K562 (cell line): ENCODE results near the gene BTBD2. TPM values are rescaled to one million over a fixed set of nuclear protein-coding genes. Genes with fewer than 3 reads are reported as not detected.
A peak's percentile ranks its signal among the peaks of the same experiment; 100 is the strongest.

ENCODE experiments used
- BCLAF1 ChIP-seq, 2 experiments: fragments of 450-650 bp in 1 of 2; IDR thresholded peaks; 2 replicates each; pipeline ENCODE4 v1.6.1; 2011 to 2017; ENCODE audit warnings: low read depth in 2 of 2, antibody characterized with exemption in 1 of 2, borderline replicate concordance in 1 of 2, low read length in 1 of 2, mild to moderate bottlenecking in 1 of 2, mixed read lengths in 1 of 2; ENCODE audit not compliant: control insufficient read depth in 1 of 2
- CHCHD3 ChIP-seq: fragments of 250-450 bp; sonication (Bioruptor Pico); IDR thresholded peaks from 2 replicates; pipeline ENCODE4 v2.1.2; 2022; ENCODE audit warnings: mild to moderate bottlenecking
- ETV6 ChIP-seq, 3 experiments: fragments of 150-350 bp in 1 of 3; sonication (generic) in 1 of 3; formaldehyde crosslinking in 1 of 3; IDR thresholded peaks; 2 replicates each; pipeline versions ENCODE4 v1.6.1 to v1.8.0; 2014 to 2022; ENCODE audit warnings: borderline replicate concordance in 2 of 3, low read depth in 2 of 3, antibody characterized with exemption in 1 of 3, low read length in 1 of 3, mild to moderate bottlenecking in 1 of 3, missing genetic modification reagents in 1 of 3
- JUN ChIP-seq, 2 experiments: sonication (generic) in 1 of 2; formaldehyde crosslinking in 1 of 2; IDR thresholded peaks; 2 replicates each; pipeline versions ENCODE4 v1.6.1 to v1.8.0; 2012 to 2022; ENCODE audit warnings: borderline replicate concordance in 2 of 2, mild to moderate bottlenecking in 2 of 2, improper control_type of control experiment in 1 of 2, low read depth in 1 of 2, low read length in 1 of 2, missing genetic modification reagents in 1 of 2
- KLF13 ChIP-seq: fragments of 450-650 bp; IDR thresholded peaks from 2 replicates; pipeline ENCODE4 v1.6.1; 2016; ENCODE audit warnings: missing genetic modification characterization, low read depth, mild to moderate bottlenecking, missing compliant biosample characterization, moderate library complexity, borderline replicate concordance
- NFXL1 ChIP-seq: fragments of 450-650 bp; formaldehyde crosslinking; IDR thresholded peaks from 2 replicates; pipeline ENCODE4 v1.4.0; 2021; ENCODE audit warnings: mild to moderate bottlenecking
- PML ChIP-seq: IDR thresholded peaks from 2 replicates; pipeline ENCODE4 v1.6.1; 2012; ENCODE audit warnings: low read length, inconsistent platforms
- SNRNP70 ChIP-seq: fragments of 200-400 bp; formaldehyde crosslinking; optimal IDR thresholded peaks from 2 replicates; pipeline ENCODE3; 2017; ENCODE audit warnings: low read depth, low read length
- TBL1XR1 ChIP-seq, 2 experiments: IDR thresholded peaks; 2 replicates each; pipeline ENCODE4 v1.6.1; 2012; ENCODE audit warnings: improper control_type of control experiment in 2 of 2, low read length in 2 of 2, mild to moderate bottlenecking in 1 of 2
- YY1 ChIP-seq, 3 experiments: IDR thresholded peaks; 2 replicates each; pipeline ENCODE4 v1.6.1; 2011; ENCODE audit warnings: low read length in 2 of 3, mild to moderate bottlenecking in 2 of 3, moderate library complexity in 2 of 3, borderline replicate concordance in 1 of 3, control low read depth in 1 of 3, low read depth in 1 of 3; ENCODE audit not compliant: insufficient read depth in 3 of 3, insufficient replicate concordance in 2 of 3, control insufficient read depth in 1 of 3, insufficient read length in 1 of 3; ENCODE audit errors: extremely low read depth in 1 of 3
- ZNF511 ChIP-seq: sonication (generic); formaldehyde crosslinking; IDR thresholded peaks from 2 replicates; pipeline ENCODE4 v1.8.0; 2022; ENCODE audit warnings: mild to moderate bottlenecking, missing genetic modification reagents
- polyA plus RNA-seq, 8 experiments: library from polyadenylated mRNA; depleted of rRNA in 4 of 8; stranded (reverse) in 5 of 8; unstranded in 3 of 8; fragments of >200 nt; fragmentation: Nextera tagmentation in 2 of 8; fragmentation: Illumina TruSeq in 1 of 8; extraction: Ambion mirVana in 2 of 8; extraction: Trizol in 1 of 8; gene quantifications; 2 replicates each; pipeline versions ENCODE4 v1.2.1 to v1.2.3, GENCODE V29; 2011 to 2014; ENCODE audit warnings: inconsistent platforms in 1 of 8, missing spikeins in 1 of 8
- total RNA-seq, 7 experiments: library from RNA; depleted of rRNA in 6 of 7; stranded (reverse); fragments of >200 nt in 6 of 7; fragmentation: Illumina TruSeq in 2 of 7; extraction: Trizol in 2 of 7; gene quantifications; 2 replicates each; pipeline versions ENCODE4 v1.2.1 to v1.2.3, GENCODE V29; 2011 to 2021; ENCODE audit warnings: low replicate concordance in 1 of 7
- TF ChIP-seq, protein P1 (sequence below): sonication (generic); formaldehyde crosslinking; IDR thresholded peaks from 2 replicates; pipeline ENCODE4 v1.8.1; 2023; ENCODE audit warnings: mild to moderate bottlenecking, missing genetic modification reagents
- TF ChIP-seq, protein P2 (sequence below), 2 experiments: IDR thresholded peaks in 1 of 2; conservative IDR thresholded peaks in 1 of 2; 2 replicates each; pipeline ENCODE4 v1.6.1; 2016; ENCODE audit warnings: low read depth in 2 of 2, mild to moderate bottlenecking in 1 of 2, missing compliant biosample characterization in 1 of 2, missing genetic modification characterization in 1 of 2, moderate library complexity in 1 of 2

The BTBD2 gene
- total and polyA plus RNA-seq, 9 of the 15 experiments (the other 6 are each of a cell fraction or from before 2014, with no cell fraction given): 0.10 to 15.6 (median 6.9) TPM

DNA sequence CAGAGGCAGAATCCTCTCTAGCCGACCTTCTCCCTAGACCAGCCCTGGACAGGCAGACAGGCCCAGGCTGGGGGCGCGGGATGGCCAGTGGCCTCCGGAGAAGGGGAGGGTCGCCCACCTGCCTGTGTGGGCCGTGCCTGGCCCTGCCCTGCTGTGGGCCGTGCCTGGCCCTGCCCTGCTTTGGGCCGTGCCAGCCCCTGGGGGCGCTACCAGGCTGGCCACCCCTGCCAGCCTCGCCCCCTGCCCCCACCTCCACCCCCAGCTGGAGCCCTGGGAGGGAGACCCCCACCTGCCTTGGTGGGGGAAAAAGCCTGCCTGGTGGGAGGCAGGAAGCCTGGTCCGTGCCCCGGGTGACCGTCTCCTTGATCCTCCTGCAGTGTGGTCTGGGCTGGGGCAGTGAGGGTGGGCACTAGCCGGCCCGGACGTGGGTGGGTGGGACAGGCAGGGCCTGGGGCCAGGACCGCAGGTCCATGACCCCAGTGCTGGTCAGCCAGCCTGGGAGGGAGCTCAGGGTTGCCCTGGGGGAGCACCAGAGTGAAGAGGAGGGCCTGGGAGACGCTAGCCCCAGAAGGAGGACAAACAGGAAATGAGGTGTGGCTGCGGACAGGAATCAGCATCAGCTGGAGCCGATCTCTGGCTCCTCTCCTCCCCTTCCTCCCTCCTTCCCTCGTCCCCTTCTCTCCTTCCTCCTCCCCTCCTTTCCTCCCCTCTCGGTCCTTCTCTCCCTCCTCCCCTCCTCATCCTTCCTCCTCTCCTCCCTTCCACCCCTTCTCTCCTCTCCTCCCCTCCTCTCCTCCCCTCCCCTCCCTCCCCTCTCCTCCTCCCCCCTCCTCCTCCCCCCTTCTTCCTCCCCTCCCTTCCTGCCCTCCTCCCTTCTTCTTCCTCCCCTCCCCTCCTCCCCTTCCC, 40.7 kb upstream of the BTBD2 start (continued):
- TF ChIP-seq, protein P1, sequence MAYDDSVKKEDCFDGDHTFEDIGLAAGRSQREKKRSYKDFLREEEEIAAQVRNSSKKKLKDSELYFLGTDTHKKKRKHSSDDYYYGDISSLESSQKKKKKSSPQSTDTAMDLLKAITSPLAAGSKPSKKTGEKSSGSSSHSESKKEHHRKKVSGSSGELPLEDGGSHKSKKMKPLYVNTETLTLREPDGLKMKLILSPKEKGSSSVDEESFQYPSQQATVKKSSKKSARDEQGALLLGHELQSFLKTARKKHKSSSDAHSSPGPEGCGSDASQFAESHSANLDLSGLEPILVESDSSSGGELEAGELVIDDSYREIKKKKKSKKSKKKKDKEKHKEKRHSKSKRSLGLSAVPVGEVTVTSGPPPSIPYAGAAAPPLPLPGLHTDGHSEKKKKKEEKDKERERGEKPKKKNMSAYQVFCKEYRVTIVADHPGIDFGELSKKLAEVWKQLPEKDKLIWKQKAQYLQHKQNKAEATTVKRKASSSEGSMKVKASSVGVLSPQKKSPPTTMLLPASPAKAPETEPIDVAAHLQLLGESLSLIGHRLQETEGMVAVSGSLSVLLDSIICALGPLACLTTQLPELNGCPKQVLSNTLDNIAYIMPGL (CRISPR knock-in tag): no peak
- TF ChIP-seq CHCHD3 (CRISPR knock-in tag) (no peak), SNRNP70 (no peak), ZNF511 (CRISPR knock-in tag) (no peak), BCLAF1 (IDR thresholded peaks at IDR 0.05; ENCODE audit: borderline replicate concordance in 1 of 2, control insufficient read depth in 1 of 2, low read depth in 2 of 2, low read length in 1 of 2) (no peak), NFXL1 (CRISPR knock-in tag) (no peak), KLF13 (tag) (no peak), PML (no peak; the same call in 1 of the 2 replicates), YY1 (IDR thresholded peaks at IDR 0.05; ENCODE audit: borderline replicate concordance in 1 of 3, control insufficient read depth in 1 of 3, extremely low read depth in 1 of 3, insufficient read depth in 3 of 3, insufficient read length in 1 of 3, insufficient replicate concordance in 2 of 3, low read depth in 1 of 3, low read length in 2 of 3) (peak in 1 of 3 experiments; percentile 6), TBL1XR1 (IDR thresholded peaks at IDR 0.05; ENCODE audit: low read length in 2 of 2) (peak in 1 of 2 experiments; percentile 30; a peak in 1 of 4 replicates), JUN (IDR thresholded peaks at IDR 0.05; ENCODE audit: borderline replicate concordance, low read depth, low read length) (peak; percentile 28; the same call in 1 of the 2 replicates), JUN (CRISPR knock-in tag; IDR thresholded peaks at IDR 0.05; ENCODE audit: borderline replicate concordance) (no peak), ETV6 (IDR thresholded peaks at IDR 0.05; ENCODE audit: borderline replicate concordance in 1 of 2, low read depth in 2 of 2, low read length in 1 of 2) (peak; percentile 77 to 80; a peak in 2 of 4 replicates), ETV6 (CRISPR knock-in tag; IDR thresholded peaks at IDR 0.05; ENCODE audit: borderline replicate concordance) (no peak)
- TF ChIP-seq, protein P2, sequence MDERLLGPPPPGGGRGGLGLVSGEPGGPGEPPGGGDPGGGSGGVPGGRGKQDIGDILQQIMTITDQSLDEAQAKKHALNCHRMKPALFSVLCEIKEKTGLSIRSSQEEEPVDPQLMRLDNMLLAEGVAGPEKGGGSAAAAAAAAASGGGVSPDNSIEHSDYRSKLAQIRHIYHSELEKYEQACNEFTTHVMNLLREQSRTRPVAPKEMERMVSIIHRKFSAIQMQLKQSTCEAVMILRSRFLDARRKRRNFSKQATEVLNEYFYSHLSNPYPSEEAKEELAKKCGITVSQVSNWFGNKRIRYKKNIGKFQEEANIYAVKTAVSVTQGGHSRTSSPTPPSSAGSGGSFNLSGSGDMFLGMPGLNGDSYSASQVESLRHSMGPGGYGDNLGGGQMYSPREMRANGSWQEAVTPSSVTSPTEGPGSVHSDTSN (CRISPR knock-in tag; IDR thresholded peaks at IDR 0.05; ENCODE audit: low read depth): no peak
- TF ChIP-seq, protein P2 (tag; conservative IDR thresholded peaks at IDR 0.05; ENCODE audit: low read depth): no peak
